Ovary (tissue), 9 donors: Measurements from ENCODE around the gene RARA. TPM values are rescaled to one million over a fixed set of nuclear protein-coding genes. Genes with fewer than 3 reads are reported as not detected.
"Not testable (repeated sequence)": the region's sequence is repeated elsewhere in the genome, so short reads cannot be mapped to it uniquely, and the experiment has no call there.

Experiments used
- DNase-seq, 5 donors: peaks; one replicate each; pipeline ENCODE4 v3.0.0-alpha.2; 2019 to 2020
- H3K27ac ChIP-seq, 2 donors: fragments of 200-600 bp; one replicate each; pipeline versions ENCODE4 v1.5.1 to v1.8.0; 2019 to 2022
- H3K27me3 ChIP-seq: fragments of 200-600 bp; one replicate; pipeline ENCODE4 v1.8.0; 2022
- H3K36me3 ChIP-seq: fragments of 200-600 bp; sonication (generic); one replicate; pipeline ENCODE4 v1.5.1; 2019
- H3K4me1 ChIP-seq: one replicate; pipeline ENCODE4 v1.8.1; 2013; ENCODE audit warnings: mild to moderate bottlenecking, moderate library complexity; ENCODE audit not compliant: insufficient read depth
- H3K4me3 ChIP-seq: fragments of 200-600 bp; sonication (generic); one replicate; pipeline ENCODE4 v1.5.1; 2017
- H3K9me3 ChIP-seq, 2 donors: fragments of 200-600 bp in 1 of 2; sonication (generic) in 1 of 2; one replicate each; pipeline versions ENCODE4 v1.5.1 to v1.8.1; 2013 to 2019; ENCODE audit warnings: mild to moderate bottlenecking in 1 of 2, moderate library complexity in 1 of 2
- EP300 ChIP-seq: sonication (generic); formaldehyde crosslinking; IDR thresholded peaks from one replicate; pipeline ENCODE4 v1.6.1; 2017; ENCODE audit warnings: antibody characterized with exemption
- POLR2A ChIP-seq: fragments of 450-650 bp; IDR thresholded peaks from one replicate; pipeline ENCODE4 v1.6.1; 2017; ENCODE audit warnings: antibody characterized with exemption, mild to moderate bottlenecking, moderate library complexity
- WGBS, 3 donors: extraction: QIAGEN DNeasy Blood & Tissue Kit in 1 of 3; methylation state at CpG; one replicate each; pipeline versions ENCODE4 v1.1.5 to v1.1.7; 2013 to 2017; 5-methylcytosine and 5-hydroxymethylcytosine counted together
- intact Hi-C, 4 donors: fragments of 100-400 bp; cut with DNase I; formaldehyde crosslinking; loops; one replicate each; pipeline versions ENCODE4 v1.11.0 to v1.15.1; 2022 to 2023
- polyA plus RNA-seq, 2 donors: library from polyadenylated mRNA; stranded (reverse); fragments of 200-250 nt in 1 of 2; fragments of 350-450 nt in 1 of 2; fragmentation: Illumina TruSeq in 1 of 2; extraction: RNeasy Lipid Tissue Mini Kit (QIAGEN cat#74804) in 1 of 2; gene quantifications; one replicate each; pipeline ENCODE4 v1.2.3, GENCODE V29; 2013 to 2014
- total RNA-seq, 7 donors: library from RNA; depleted of rRNA in 2 of 7; stranded (reverse); fragments of >200 nt in 2 of 7; fragmentation: NEBNext Ultra II Directional in 3 of 7; extraction: Animal tissue kit (Norgen Biotek cat#: 25700) in 3 of 7; gene quantifications; one replicate each; pipeline versions ENCODE4 v1.1.0 to v1.2.4, GENCODE V29; 2016 to 2023
- TF ChIP-seq, protein P1 (sequence below), 3 donors: fragments of 450-650 bp in 2 of 3; fragments of 200-600 bp in 1 of 3; IDR thresholded peaks; one replicate each; pipeline versions ENCODE4 v1.5.1 to v1.8.0; 2016 to 2022; ENCODE audit warnings: antibody characterized with exemption in 3 of 3, mild to moderate bottlenecking in 1 of 3
- donor health status: DM: no; HTN: no; CAD: no; lungs with moderate emphysema.
- donor health status: DM: no; HTN: no; CAD: no.
- donor health status: Bipolar disorder and iron deficiency.
- donor health status: DM: yes; HTN: yes; CAD: no.
- donor health status: DM: no; HTN: no; CAD: no.
- donor health status: DM: yes; HTN: yes; CAD: no.

The RARA gene
- total and polyA plus RNA-seq, 9 donors, result 19.8 to 100 (median 61.9) TPM

DNA sequence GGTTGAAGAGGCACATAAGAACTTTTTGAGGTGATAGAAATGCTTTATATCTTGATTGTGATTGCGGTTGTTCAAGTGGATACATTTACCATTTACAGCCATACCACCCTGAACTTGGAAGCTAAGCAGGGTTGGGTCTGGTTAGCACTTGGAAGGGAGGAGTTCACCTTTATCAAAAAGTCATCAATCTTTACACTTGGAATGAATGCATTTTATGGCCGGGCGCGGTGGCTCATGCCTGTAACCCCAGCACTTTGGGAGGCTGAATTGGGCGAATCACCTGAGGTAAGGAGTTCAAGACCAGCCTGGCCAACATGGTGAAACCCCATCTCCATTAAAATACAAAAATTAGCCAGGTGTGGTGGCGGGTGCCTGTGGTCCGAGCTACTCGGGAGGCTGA, 65.0 kb downstream of the RARA start:
- Histone ChIP-seq H3K27ac (no peak overlapping the region), H3K4me1 (no peaks in the 10 kb centered on the region), H3K4me3 (no peak overlapping the region), H3K9me3 (no peaks in the 10 kb centered on the region), H3K36me3 (no peaks in the 10 kb centered on the region), H3K27me3 (no peaks in the 10 kb centered on the region)
- intact Hi-C loops, result loop anchor here in 1 of 4 donors (10.0 kb wide), 1 partner anchor 191 kb away; the partner anchor contains the start of gene CCR7
- 75 to 81% (median 75%) methylated on average over 8 of the region's 8 CpGs for WGBS, 3 donors
- no peak for TF ChIP-seq EP300
- DNase-seq, result no peak

DNA sequence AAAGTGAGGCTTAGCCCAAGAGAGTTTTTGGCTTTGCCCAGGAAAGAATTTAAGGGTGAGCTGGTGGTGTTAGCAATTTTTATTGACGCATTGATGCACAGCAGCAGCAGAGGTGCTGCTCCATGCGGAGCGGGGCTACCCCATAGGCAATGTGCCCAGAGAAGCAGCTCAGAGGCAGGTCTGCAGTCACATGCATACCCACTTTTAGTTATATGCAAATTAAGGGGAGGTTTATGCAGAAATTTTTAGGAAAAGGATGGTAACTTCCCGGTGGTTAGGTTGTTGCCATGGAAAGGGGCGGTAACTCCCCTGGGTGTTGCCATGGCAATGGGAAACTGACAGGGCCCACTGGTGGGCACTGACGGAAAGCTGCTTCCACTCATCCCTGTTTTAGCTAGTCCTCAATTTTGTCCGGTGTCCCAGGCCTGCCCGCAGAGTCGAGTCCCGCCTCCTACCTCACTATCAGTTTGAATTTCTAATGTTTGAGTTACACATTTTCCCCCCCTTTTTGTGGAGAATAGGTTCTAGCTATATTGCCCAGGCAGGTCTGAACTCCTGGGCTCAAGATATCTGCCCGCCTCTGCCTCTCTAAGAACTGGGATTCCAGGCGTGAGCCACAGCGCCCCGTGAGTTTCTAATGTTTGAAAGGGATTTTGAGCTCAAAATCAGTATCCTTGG, 66.0 kb downstream of the RARA start:
- H3K9me3 ChIP-seq, result no peaks in the 10 kb centered on the region
- no peak overlapping the region for H3K27ac ChIP-seq
- TF ChIP-seq EP300 (no peak), POLR2A (no peak)
- TF ChIP-seq, protein P1, sequence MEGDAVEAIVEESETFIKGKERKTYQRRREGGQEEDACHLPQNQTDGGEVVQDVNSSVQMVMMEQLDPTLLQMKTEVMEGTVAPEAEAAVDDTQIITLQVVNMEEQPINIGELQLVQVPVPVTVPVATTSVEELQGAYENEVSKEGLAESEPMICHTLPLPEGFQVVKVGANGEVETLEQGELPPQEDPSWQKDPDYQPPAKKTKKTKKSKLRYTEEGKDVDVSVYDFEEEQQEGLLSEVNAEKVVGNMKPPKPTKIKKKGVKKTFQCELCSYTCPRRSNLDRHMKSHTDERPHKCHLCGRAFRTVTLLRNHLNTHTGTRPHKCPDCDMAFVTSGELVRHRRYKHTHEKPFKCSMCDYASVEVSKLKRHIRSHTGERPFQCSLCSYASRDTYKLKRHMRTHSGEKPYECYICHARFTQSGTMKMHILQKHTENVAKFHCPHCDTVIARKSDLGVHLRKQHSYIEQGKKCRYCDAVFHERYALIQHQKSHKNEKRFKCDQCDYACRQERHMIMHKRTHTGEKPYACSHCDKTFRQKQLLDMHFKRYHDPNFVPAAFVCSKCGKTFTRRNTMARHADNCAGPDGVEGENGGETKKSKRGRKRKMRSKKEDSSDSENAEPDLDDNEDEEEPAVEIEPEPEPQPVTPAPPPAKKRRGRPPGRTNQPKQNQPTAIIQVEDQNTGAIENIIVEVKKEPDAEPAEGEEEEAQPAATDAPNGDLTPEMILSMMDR (IDR thresholded peaks at IDR 0.05), result no peak
- H3K4me3 ChIP-seq, result no peak overlapping the region
- no peak for DNase-seq
- no peaks in the 10 kb centered on the region for H3K27me3 ChIP-seq
- intact Hi-C loops, result loop anchor here in 1 of 4 donors (10.0 kb wide), 1 partner anchor 190 kb away; the partner anchor contains the start of gene CCR7
- 77 to 83% (median 78%) methylated on average over 14 of the region's 14 CpGs for WGBS, 3 donors
- no peaks in the 10 kb centered on the region for H3K4me1 ChIP-seq
- no peaks in the 10 kb centered on the region for H3K36me3 ChIP-seq

DNA sequence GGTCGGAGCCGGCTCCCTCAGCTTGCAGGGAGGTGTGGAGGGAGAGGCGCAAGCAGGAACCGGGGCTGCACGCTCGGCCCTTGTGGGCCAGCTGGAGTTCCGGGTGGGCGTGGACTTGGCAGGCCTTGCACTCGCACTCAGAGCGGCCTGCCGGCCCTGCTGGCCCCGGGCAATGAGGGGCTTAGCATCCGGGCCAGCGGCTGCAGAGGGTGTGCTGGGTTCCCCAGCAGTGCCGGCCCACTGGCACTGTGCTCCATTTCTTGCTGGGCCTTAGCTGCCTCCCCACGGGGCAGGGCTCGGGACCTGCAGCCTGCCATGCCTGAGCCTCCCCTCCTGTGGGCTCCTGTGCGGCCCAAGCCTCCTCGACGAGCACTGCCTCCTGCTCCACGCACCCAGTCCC, 66.8 kb downstream of the RARA start:
- H3K36me3 ChIP-seq, H3K27me3 ChIP-seq, H3K9me3 ChIP-seq, H3K4me3 ChIP-seq, H3K4me1 ChIP-seq, DNase-seq, H3K27ac ChIP-seq: not testable (repeated sequence)
- 68 to 79% (median 74%) methylated on average over 16 to 21 of the region's 21 CpGs for WGBS, 3 donors
- intact Hi-C loops, result loop anchor here in 1 of 4 donors (10.0 kb wide), 1 partner anchor 189 kb away; the partner anchor contains the start of gene CCR7

DNA sequence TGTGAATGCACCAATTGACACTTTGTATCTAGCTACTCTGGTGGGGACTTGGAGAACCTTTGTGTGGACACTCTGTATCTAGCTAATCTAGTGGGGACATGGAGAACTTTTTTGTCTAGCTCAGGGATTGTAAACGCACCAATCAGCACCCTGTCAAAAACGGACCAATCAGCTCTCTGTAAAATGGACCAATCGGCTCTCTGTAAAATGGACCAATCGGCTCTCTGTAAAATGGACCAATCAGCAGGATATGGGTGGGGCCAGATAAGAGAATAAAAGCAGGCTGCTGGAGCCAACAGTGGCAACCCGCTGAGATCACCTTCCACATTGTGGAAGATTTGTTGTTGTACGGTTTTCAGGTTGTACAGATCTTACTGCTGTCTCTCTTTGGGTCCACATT, 67.6 kb downstream of the RARA start:
- 75 to 79% (median 78%) methylated on average over 6 of the region's 6 CpGs for WGBS, 3 donors
- H3K4me1 ChIP-seq, H3K4me3 ChIP-seq, H3K27me3 ChIP-seq, H3K9me3 ChIP-seq, H3K27ac ChIP-seq, H3K36me3 ChIP-seq, DNase-seq: not testable (repeated sequence)
- intact Hi-C loops, result loop anchor here in 1 of 4 donors (10.0 kb wide), 1 partner anchor 188 kb away; the partner anchor contains the start of gene CCR7

DNA sequence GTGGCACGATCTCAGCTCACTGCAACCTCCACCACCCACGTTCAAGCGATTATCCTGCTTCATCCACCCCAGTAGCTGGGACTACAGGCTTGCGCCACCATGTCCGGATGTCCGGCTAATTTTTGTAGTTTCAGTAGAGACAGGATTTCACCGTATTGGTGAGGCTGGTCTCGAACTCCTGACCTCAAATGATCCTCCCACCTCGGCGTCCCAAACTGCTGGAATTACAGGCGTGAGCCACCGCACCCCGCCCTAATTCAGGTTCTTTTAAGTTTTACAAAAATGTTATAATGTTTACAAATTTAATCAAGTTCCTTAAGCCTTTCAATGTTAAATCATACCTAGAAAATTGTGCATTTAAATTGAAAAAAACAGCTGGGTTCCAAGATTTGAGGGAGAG, 68.9 kb downstream of the RARA start:
- H3K4me3 ChIP-seq, result no peak overlapping the region
- WGBS, 3 donors, result 81 to 86% (median 83%) methylated on average over 13 of the region's 13 CpGs
- no peak for DNase-seq
- no peaks in the 10 kb centered on the region for H3K4me1 ChIP-seq
- no peak overlapping the region for H3K27ac ChIP-seq
- no peak for TF ChIP-seq POLR2A
- H3K9me3 ChIP-seq, result no peaks in the 10 kb centered on the region
- no peaks in the 10 kb centered on the region for H3K27me3 ChIP-seq
- intact Hi-C loops, result loop anchor here in 1 of 4 donors (10.0 kb wide), 1 partner anchor 187 kb away; the partner anchor contains the start of gene CCR7
- no peaks in the 10 kb centered on the region for H3K36me3 ChIP-seq

DNA sequence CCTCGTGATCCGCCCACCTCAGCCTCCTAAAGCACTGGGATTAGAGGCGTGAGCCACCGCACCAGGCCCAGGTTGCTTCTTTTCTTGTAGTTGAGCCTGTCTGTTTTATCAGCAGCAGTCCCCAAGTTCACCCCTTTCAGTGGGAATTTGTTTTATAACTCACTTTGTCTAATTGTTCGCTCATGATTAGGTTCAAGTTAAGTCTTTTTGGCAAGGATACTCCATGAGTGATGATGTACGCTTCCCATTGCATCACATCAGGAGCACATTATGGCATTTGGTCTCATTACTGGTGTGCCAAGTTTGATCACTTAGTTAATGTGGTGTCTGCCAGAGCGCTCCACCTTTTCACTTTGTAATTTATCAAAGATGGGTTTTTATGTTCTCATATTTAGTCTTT, 70.0 kb downstream of the RARA start:
- 90 to 92% (median 91%) methylated on average over 7 of the region's 7 CpGs for WGBS, 3 donors
- Histone ChIP-seq H3K9me3 (no peaks in the 10 kb centered on the region), H3K27ac (no peak overlapping the region), H3K27me3 (no peaks in the 10 kb centered on the region), H3K4me1 (no peaks in the 10 kb centered on the region), H3K4me3 (no peak overlapping the region), H3K36me3 (no peaks in the 10 kb centered on the region)
- no peak for DNase-seq
- intact Hi-C loops, result loop anchor here in 1 of 4 donors (10.0 kb wide), 1 partner anchor 186 kb away; the partner anchor contains the start of gene CCR7
- TF ChIP-seq EP300 (no peak), POLR2A (no peak)
- TF ChIP-seq, protein P1 (IDR thresholded peaks at IDR 0.05), result no peak
